Measurements from ENCODE around the gene TRAF4. TPM values are rescaled to one million over a fixed set of nuclear protein-coding genes. Genes with fewer than 3 reads are reported as not detected.
A peak's percentile ranks its signal among the peaks of the same experiment; 100 is the strongest.
"Not testable (repeated sequence)": the region's sequence is repeated elsewhere in the genome, so short reads cannot be mapped to it uniquely, and the experiment has no call there.

TRAF4 gene
- total RNA-seq, 1 experiment from 2014 or later, result 126 TPM

DNA sequence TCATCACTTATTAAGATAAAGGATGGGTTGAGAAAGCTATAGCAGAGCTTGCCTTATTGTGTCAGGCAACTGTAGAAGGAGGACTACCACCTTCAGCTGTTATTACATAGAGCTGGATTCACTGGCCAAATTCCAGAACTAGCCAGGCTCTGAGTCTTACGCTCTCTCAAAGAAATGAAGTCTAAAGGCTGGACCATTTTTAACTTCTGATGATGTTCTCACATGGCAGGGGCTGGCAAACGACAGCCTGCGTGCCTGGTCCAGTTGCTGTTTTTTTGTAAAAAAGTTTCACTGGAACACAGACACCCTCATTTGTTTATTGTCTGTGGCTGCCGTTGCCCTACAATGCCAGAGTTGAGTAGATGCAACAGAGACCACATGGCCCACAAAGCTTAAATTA is 21.2 kb downstream of the TRAF4 start:
- TF ChIP-seq, protein P1, sequence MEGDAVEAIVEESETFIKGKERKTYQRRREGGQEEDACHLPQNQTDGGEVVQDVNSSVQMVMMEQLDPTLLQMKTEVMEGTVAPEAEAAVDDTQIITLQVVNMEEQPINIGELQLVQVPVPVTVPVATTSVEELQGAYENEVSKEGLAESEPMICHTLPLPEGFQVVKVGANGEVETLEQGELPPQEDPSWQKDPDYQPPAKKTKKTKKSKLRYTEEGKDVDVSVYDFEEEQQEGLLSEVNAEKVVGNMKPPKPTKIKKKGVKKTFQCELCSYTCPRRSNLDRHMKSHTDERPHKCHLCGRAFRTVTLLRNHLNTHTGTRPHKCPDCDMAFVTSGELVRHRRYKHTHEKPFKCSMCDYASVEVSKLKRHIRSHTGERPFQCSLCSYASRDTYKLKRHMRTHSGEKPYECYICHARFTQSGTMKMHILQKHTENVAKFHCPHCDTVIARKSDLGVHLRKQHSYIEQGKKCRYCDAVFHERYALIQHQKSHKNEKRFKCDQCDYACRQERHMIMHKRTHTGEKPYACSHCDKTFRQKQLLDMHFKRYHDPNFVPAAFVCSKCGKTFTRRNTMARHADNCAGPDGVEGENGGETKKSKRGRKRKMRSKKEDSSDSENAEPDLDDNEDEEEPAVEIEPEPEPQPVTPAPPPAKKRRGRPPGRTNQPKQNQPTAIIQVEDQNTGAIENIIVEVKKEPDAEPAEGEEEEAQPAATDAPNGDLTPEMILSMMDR (IDR thresholded peaks at IDR 0.05; ENCODE audit: unreplicated experiment), result no peak
- CTCF ChIA-PET, result interaction anchor here (0.7 to 5.1 kb wide), 21 partner anchors 9 to 352 kb away, joined by 3 to 59 read pairs (median 9); partner anchors contain the start of genes DHRS13, FAM222B and FLOT2
- no TSS peak for BruUV-seq (replicated peaks)
- Mint-ChIP-seq H3K4me3 (ENCODE audit: unreplicated experiment) (no peak overlapping the region), H3K9me3 (ENCODE audit: unreplicated experiment) (no peaks in the 10 kb centered on the region), H3K4me1 (ENCODE audit: insufficient read depth, unreplicated experiment) (peaks cover 17% of the 10 kb centered on the region), H3K27ac (ENCODE audit: low read depth, unreplicated experiment) (no peak overlapping the region), H3K27me3 (ENCODE audit: insufficient read depth, unreplicated experiment) (no peaks in the 10 kb centered on the region), H3K36me3 (ENCODE audit: insufficient read depth, unreplicated experiment) (peaks cover 84% of the 10 kb centered on the region)
- POLR2A ChIA-PET, result interaction anchor here (0.7 to 6.2 kb wide), 9 partner anchors 10 to 172 kb away, joined by 3 to 52 read pairs (median 4); partner anchors contain the start of genes FAM222B and FLOT2
- DNase-seq (ENCODE audit: unreplicated experiment), result no peak
- intact Hi-C loops (cut with micrococcal nuclease), result no loop called here

DNA sequence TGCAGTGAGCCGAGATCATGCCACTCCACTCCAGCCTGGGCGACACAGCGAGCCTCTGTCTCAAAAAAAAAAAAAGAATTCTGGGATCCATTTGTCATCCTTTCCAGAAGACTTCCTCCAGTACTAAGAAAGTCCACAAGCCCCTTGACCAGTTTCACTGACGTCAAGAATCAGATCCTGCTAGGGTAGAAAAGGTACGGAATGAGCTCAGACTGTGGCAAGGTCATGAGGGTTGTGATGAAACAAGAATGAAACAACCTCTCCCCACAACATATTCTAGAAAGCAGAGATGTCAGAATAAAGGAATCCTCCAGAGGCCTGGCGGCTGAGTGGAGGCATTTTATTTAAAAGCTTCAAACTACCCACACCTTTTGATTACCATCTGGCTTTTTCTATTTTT is 29.9 kb downstream of the TRAF4 start:
- no TSS peak for BruUV-seq (replicated peaks)
- intact Hi-C loops (cut with micrococcal nuclease), result no loop called here
- Mint-ChIP-seq H3K27ac (ENCODE audit: low read depth, unreplicated experiment) (no peak overlapping the region), H3K4me1 (ENCODE audit: insufficient read depth, unreplicated experiment) (peaks cover 27% of the 10 kb centered on the region), H3K36me3 (ENCODE audit: insufficient read depth, unreplicated experiment) (peaks cover 58% of the 10 kb centered on the region), H3K9me3 (ENCODE audit: unreplicated experiment) (no peaks in the 10 kb centered on the region), H3K27me3 (ENCODE audit: insufficient read depth, unreplicated experiment) (no peaks in the 10 kb centered on the region), H3K4me3 (ENCODE audit: unreplicated experiment) (no peak overlapping the region)
- TF ChIP-seq, protein P1 (IDR thresholded peaks at IDR 0.05; ENCODE audit: unreplicated experiment), result no peak
- POLR2A ChIA-PET, result interaction anchor here (0.8 to 4.5 kb wide), 4 partner anchors 9 to 36 kb away, joined by 3 to 33 read pairs (median 4); no protein-coding TSS in a partner anchor
- DNase-seq (ENCODE audit: unreplicated experiment), result no peak
- CTCF ChIA-PET, result interaction anchor here (1.6 to 3.5 kb wide), 2 partner anchors 10 to 21 kb away, joined by 7 to 35 read pairs; no protein-coding TSS in a partner anchor

DNA sequence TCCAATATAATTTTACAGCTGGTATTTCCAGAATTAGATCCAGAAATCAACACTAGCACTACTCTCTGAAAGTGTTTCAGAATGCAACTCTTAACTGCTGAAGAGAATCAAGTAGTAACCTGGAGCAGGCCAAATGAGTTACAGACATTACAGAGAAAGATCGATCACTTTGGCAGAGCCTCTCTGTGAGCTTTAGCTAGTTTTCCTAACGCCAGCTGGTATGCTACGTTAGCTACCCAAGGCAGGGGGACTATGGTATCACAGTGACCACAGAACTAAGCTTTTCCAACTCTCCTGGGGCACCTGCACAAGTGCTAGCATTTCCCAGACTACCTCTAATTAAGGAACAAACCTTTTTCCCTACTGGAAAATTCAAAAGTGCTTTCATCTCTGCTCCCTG is 30.4 kb downstream of the TRAF4 start:
- no peak overlapping the region for H3K27ac Mint-ChIP-seq (ENCODE audit: low read depth, unreplicated experiment)
- TF ChIP-seq, protein P1 (IDR thresholded peaks at IDR 0.05; ENCODE audit: unreplicated experiment), result no peak
- POLR2A ChIA-PET, result interaction anchor here (0.7 to 4.5 kb wide), 6 partner anchors 9 to 175 kb away, joined by 3 to 33 read pairs (median 4); no protein-coding TSS in a partner anchor

DNA sequence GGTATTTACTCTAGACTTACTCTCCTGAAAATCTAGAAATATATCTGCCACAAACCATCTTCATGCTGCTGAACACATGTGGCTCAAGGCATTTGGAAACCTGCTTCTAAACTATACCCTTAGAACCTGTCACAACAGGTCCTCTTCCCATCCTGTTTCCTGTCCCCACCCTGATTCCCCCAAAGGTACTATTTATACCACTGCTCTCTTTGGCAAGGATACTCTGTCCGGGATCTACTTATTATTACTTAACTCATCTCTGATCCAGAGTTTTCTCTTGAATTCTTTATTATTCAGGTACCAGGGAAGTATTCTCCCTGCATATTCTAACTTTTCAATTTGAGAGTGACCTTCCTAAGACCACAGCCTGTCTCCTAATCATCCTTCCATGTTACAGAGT is 33.4 kb downstream of the TRAF4 start:
- ChIA-PET POLR2A (interaction anchor here (1.2 kb wide), 1 partner anchor 65 kb away, joined by 5 read pairs; the partner anchor contains the start of gene FAM222B), CTCF (interaction anchor here (1.0 kb wide), 1 partner anchor 13 kb away, joined by 3 read pairs; no protein-coding TSS in a partner anchor)
- intact Hi-C loops (cut with micrococcal nuclease), result no loop called here
- BruUV-seq (replicated peaks), result no TSS peak
- DNase-seq (ENCODE audit: unreplicated experiment), result peak; percentile 72
- Mint-ChIP-seq H3K4me3 (ENCODE audit: unreplicated experiment) (peak overlapping the region; percentile 28), H3K36me3 (ENCODE audit: insufficient read depth, unreplicated experiment) (peaks cover 57% of the 10 kb centered on the region), H3K9me3 (ENCODE audit: unreplicated experiment) (no peaks in the 10 kb centered on the region), H3K4me1 (ENCODE audit: insufficient read depth, unreplicated experiment) (peaks cover 18% of the 10 kb centered on the region), H3K27ac (ENCODE audit: low read depth, unreplicated experiment) (peak overlapping the region; percentile 44), H3K27me3 (ENCODE audit: insufficient read depth, unreplicated experiment) (no peaks in the 10 kb centered on the region)
- TF ChIP-seq, protein P1 (IDR thresholded peaks at IDR 0.05; ENCODE audit: unreplicated experiment), result no peak

More for the DNA sequence above, 30.4 kb downstream of the TRAF4 start:
- DNase-seq (ENCODE audit: unreplicated experiment), result no peak
- Mint-ChIP-seq H3K9me3 (ENCODE audit: unreplicated experiment) (no peaks in the 10 kb centered on the region), H3K4me3 (ENCODE audit: unreplicated experiment) (no peak overlapping the region), H3K4me1 (ENCODE audit: insufficient read depth, unreplicated experiment) (peaks cover 27% of the 10 kb centered on the region), H3K36me3 (ENCODE audit: insufficient read depth, unreplicated experiment) (peaks cover 58% of the 10 kb centered on the region), H3K27me3 (ENCODE audit: insufficient read depth, unreplicated experiment) (no peaks in the 10 kb centered on the region)
- intact Hi-C loops (cut with micrococcal nuclease), result no loop called here
- no TSS peak for BruUV-seq (replicated peaks)
- CTCF ChIA-PET, result interaction anchor here (1.6 to 3.5 kb wide), 2 partner anchors 10 to 21 kb away, joined by 7 to 35 read pairs; no protein-coding TSS in a partner anchor

DNA sequence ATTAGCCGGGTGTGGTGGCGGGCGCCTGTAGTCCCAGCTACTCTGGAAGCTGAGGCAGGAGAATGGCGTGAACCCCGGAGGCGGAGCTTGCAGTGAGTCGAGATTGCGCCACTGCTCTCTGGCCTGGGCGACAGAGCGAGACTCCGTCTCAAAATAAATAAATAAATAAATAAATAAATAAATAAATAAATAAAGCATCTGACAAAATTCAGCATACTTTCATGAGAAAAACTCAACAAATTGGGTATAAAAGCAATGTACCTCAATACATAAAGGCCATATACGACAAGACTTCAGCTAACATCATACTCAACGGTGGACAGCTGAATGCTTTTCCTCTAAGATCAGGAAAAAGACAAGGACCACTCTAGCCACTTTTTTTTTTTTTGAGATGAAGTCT is 35.8 kb downstream of the TRAF4 start:
- peaks cover 18% of the 10 kb centered on the region for H3K4me1 Mint-ChIP-seq (ENCODE audit: insufficient read depth, unreplicated experiment)
- intact Hi-C loops (cut with micrococcal nuclease); POLR2A ChIA-PET; H3K4me3 Mint-ChIP-seq (ENCODE audit: unreplicated experiment); H3K27me3 Mint-ChIP-seq (ENCODE audit: insufficient read depth, unreplicated experiment); BruUV-seq (replicated peaks); H3K9me3 Mint-ChIP-seq (ENCODE audit: unreplicated experiment); DNase-seq (ENCODE audit: unreplicated experiment); H3K27ac Mint-ChIP-seq (ENCODE audit: low read depth, unreplicated experiment): not testable (repeated sequence)
- CTCF ChIA-PET, result interaction anchor here (2.1 kb wide), 1 partner anchor 16 kb away, joined by 7 read pairs; no protein-coding TSS in a partner anchor
- H3K36me3 Mint-ChIP-seq (ENCODE audit: insufficient read depth, unreplicated experiment), result peaks cover 37% of the 10 kb centered on the region

Measured in MCF 10A (cell line).